HG03342 (cell line): ENCODE results near the gene PTGR2.
"Not testable (repeated sequence)": the region's sequence is repeated elsewhere in the genome, so short reads cannot be mapped to it uniquely, and the experiment has no call there.

Source experiments
- ATAC-seq: cut with Tn5 transposase; IDR thresholded peaks from one replicate; pipeline ENCODE4 v1.9.1; 2021; ENCODE audit warnings: mild to moderate bottlenecking, moderate library complexity; ENCODE audit not compliant: unreplicated experiment

Gene PTGR2

GRCh38 chr14:73833034-73833433 lies 18.6 kb upstream of the PTGR2 start:
- ATAC-seq = no peak

GRCh38 chr14:73833530-73834260 lies 17.9 kb upstream of the PTGR2 start:
- ATAC-seq = no peak

- ATAC-seq = no peak
These were observed 17.4 kb upstream of the PTGR2 start for GRCh38 chr14:73834261-73834625.

- ATAC-seq = not testable (repeated sequence)
These were observed 13.2 kb upstream of the PTGR2 start for GRCh38 chr14:73838293-73839034.

- ATAC-seq = no peak
These were observed 9.4 kb upstream of the PTGR2 start for GRCh38 chr14:73842201-73842600.

- no peak for ATAC-seq
These were observed 8.8 kb upstream of the PTGR2 start for GRCh38 chr14:73842851-73843250.

GRCh38 chr14:73843296-73843695 lies 8.3 kb upstream of the PTGR2 start:
- no peak for ATAC-seq

GRCh38 chr14:73846947-73847346 lies 4.7 kb upstream of the PTGR2 start:
- ATAC-seq = no peak

- ATAC-seq = no peak
These were observed 631 bp upstream of the PTGR2 start for GRCh38 chr14:73851000-73851399.

- no peak for ATAC-seq
These were observed 7.5 kb downstream of the PTGR2 start for GRCh38 chr14:73859145-73859544.

GRCh38 chr14:73861073-73861472 lies 9.4 kb downstream of the PTGR2 start:
- no peak for ATAC-seq

GRCh38 chr14:73862480-73862879 lies 10.8 kb downstream of the PTGR2 start:
- no peak for ATAC-seq

GRCh38 chr14:73863209-73863608 lies 11.6 kb downstream of the PTGR2 start:
- no peak for ATAC-seq

GRCh38 chr14:73865534-73866113 lies 14.0 kb downstream of the PTGR2 start:
- ATAC-seq = no peak

- not testable (repeated sequence) for ATAC-seq
These were observed 18.1 kb downstream of the PTGR2 start for GRCh38 chr14:73869754-73870153.

GRCh38 chr14:73870525-73871235 lies 19.0 kb downstream of the PTGR2 start:
- no peak for ATAC-seq

GRCh38 chr14:73873660-73874059 lies 22.0 kb downstream of the PTGR2 start:
- no peak for ATAC-seq

- ATAC-seq = no peak
These were observed 26.2 kb downstream of the PTGR2 start for GRCh38 chr14:73877790-73878189.

- no peak for ATAC-seq
These were observed 26.8 kb downstream of the PTGR2 start for GRCh38 chr14:73878436-73878835.

GRCh38 chr14:73879027-73879426 lies 27.4 kb downstream of the PTGR2 start:
- ATAC-seq = no peak

- ATAC-seq = no peak
These were observed 33.0 kb downstream of the PTGR2 start for GRCh38 chr14:73884438-73885190.
